GM10847 (cell line): ENCODE results near the gene DHRSX.

Source experiments
- POLR2A ChIP-seq: IDR thresholded peaks from 2 replicates; pipeline ENCODE4 v1.6.1; 2011; ENCODE audit not compliant: insufficient read length; ENCODE audit errors: extremely low read depth

DHRSX gene

DNA sequence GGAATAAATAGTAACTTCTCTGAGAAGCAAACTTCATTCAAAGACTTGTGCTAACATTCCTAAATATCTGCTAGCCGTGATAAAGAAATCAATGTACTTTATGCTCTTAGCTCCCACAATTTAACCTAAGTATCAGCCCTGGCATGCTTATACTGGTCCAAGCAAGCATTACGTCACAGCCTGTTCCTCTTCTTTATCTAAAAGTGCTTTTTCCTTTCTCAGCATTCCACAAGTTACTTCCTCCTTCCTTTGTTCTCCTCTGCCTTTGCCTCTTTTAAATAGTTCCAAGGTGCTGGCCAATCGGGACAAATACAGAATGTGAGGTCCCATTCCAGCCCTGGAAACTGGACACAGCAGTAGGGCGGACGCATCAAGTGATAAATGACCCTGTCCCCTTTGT lies 249.6 kb downstream of the DHRSX start:
- TF ChIP-seq POLR2A: no peak

DNA sequence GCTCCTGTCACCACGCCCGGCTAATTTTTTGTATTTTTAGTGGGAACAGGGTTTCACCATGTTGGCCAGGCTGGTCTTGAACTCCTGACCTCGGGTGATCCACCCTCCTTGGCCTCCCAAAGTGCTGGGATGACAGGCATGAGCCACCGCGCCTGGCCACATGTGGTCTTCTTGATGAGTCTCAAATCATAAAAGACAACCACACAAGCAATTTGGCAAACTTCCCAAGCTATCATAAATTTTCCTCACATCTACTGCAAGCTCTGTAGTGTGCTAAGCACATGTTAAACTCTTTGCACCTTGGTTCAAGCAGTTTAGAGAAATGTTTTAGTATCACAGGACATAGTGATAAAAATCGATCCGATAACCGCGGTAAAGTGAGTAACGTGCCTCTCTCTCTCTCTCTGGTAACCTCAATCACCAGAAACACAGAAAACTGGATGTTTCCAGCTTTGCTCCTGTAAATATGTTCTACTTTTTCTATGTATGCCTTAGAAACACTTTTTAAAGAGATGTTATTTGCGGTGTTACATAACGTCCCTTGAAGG lies 256.8 kb downstream of the DHRSX start:
- TF ChIP-seq POLR2A: no peak

DNA sequence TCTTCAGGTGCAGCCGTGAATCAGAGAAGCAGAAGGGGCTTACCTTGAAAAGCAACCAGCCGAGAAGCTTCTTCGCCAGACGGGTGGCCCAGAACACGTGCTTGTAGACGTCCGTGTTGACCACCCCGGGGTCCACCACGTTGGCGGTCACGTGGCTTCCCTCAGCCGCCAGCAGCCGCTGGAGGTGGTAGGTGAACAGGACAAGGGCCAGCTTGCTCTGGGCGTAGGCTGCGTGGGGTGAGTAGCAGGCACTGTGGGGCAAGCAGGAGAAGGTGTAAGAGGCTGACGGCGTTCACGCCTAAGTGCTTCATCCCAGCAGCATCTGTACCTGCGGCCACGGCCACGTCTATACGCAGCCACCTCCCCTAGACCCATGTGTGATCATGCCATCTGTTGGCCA lies 257.8 kb downstream of the DHRSX start:
- no peak for TF ChIP-seq POLR2A

DNA sequence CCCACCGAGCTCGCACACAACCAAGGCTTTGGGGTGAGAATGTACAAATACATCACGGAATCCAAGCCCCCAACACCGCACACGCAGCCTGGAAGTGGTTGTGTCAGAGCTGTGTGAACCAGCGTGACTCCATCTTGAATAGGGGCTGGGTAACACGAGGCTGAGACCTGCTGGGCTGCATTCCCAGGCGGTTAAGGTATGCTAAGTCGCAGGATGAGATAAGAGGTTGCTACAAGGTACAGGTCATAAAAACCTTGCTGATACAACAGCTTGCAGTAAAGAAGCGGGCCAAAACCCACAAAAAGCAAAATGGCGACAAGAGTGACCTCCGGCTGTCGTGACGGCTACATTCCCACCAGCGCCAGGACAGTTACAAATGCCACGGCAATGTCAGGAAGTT lies 258.4 kb downstream of the DHRSX start:
- no peak for TF ChIP-seq POLR2A

DNA sequence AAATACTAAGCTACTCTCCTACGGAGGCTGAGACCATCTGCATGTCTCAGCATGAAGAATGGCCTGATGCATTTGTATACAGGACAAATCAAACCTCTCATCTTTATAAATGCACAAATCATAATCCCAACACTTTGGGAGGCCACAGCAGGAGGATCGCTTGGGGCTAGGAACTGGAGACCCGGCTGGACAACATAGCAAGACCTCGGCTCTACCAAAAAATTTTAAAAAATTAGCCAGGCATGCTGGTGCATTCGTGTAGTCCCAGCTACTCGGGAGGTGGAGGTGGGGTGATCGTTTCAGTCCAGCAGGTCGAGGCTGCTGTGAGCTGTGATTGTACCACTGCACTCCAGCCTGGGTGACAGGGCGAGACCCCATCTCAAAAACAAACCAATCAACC lies 262.8 kb downstream of the DHRSX start:
- TF ChIP-seq POLR2A: no peak

DNA sequence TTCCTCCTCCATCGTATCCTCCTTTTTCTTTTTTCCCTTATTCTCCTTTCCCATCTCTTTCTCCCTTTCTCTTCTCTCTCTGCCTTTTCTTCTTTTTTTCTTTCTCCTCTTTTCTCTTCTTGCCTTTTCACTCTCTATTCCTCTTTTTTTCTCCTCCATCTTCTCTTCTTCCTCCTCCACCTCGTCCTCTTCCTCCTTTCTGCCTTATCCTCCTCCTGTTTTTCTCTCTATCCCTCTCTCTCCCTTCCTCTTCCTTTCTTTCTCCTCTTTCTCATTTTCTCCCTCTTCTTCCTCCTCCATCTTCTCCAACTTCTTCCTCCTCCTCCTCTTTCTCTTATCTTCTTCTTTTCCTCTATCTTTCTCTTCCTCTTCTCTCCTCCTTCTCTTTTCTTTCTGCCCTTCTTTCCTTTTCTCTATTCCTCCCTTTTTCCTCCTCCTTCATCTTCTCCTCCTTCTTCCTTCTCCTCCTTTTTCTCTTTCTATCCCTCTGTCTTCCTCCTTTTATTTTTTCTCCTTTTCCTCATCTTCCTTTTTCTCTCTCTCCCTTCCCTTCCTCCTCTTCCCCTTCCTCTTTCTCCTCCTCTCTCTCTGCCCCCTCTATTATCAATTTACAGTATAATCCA lies 269.1 kb downstream of the DHRSX start:
- TF ChIP-seq POLR2A: no peak

DNA sequence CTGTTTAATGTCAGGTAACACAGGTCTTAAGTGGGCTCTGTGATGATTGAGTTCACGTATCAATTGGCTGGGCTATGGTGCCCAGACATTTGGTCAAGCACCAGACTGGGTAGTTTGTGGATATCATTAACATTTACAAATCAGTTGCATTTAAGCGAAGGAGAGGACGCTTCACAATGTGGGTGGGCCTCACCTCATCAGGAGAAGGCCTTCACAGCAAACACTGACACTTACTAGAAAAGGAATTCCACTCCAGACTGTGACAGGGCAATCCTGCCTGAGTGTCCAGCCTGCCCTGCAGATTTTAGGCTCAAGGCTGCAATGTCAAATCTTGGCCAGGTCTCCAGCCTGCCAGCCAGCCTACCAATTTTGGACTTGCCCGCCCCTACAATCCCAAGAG lies 270.3 kb downstream of the DHRSX start:
- TF ChIP-seq POLR2A: no peak

DNA sequence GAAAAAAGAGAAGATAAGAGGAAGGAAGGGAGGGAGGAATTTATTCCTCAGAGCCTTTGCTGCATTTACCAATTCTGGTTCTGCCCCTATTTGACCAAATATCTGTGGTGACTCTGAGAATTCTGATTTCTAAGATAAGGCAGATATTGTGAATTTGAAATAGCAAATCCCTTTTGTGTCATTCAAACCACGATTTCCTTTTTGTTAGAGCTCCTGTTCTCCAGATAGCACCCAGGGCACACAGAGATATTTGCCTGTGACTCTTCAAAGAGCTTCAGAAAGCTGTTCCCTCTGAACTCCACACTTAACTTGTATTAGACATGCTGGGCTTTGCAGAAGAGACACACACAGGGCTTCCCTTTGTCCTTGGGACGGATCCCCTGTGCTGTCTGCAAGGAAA lies 272.2 kb downstream of the DHRSX start:
- no peak for TF ChIP-seq POLR2A

DNA sequence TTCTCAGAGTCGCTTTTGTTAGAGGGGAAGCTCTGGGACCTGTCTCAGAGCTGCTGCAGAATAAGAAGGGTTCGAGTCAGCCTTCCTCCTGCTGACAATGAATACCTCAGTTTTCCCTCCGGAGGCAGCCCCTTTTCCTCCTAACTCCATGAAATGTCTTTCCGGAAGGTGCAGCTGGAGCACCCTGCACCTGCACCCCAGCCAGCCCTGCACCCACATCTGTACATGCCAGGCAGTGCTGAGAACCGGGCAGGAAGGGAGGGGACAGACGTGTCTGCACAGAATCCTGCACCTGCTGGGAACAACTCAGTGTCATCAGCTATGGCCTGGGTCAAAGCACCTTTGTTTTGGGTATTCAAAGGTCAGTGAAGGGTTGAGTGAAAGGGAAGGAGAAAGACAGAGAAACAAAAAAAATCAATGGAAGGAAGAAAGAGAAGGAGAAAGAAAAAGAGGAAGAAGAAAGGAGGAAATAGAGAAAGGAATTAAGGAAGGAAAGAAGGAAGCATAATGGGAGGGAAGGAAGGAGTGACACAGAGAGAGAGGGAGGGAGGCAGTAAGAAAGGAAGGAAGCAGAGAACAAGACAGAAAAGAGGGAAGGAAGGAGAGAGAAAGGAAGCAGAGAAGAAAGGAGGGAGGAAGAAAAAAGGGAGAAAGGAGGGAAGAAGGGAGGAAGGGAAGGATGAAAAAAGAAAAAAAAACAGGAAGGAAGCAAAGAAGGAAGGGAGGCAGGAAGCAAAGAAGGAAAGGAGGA lies 273.7 kb downstream of the DHRSX start:
- TF ChIP-seq POLR2A: no peak

DNA sequence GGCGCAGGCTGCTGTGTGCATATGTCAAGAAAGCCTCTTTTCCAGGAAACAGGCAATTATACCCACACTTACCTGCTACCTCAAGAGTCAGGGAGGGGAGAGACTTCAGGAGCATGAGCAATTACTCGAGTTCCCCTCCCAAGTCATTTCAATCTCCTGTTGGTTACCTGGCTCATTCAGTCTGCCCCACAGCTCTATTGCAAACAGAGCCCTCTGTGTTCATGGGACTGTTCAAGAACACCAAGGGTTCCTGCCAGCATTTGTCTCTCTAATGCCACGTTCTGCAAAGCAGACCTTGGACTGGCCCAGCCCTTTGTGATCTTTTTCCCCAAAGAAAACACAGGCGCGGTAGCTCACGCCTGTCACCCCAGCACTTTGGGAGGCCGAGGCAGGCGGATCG lies 274.6 kb downstream of the DHRSX start:
- TF ChIP-seq POLR2A: no peak

DNA sequence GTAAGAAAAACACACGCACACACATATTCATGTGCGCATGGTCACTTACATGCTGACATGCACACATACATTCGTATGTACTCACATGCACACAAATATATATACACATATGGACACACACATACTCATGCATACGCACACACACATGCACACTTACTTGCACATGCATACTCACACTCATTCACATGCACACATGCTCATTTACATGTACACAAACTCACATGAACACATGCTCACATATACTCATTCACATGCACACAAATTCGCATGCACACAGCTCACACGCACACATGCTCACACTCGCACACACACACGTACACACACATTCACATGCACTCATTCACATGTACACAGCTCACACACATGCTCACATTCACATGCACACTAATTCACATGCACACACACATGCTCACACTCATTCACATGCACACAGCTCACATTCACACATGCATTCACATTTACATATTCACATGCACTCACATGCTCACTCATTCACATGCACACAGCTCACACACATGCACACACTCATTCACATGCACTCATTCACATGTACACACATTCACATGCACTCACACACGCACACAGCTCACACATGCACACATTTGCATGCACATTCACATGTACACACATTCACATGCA lies 276.1 kb downstream of the DHRSX start:
- no peak for TF ChIP-seq POLR2A

DNA sequence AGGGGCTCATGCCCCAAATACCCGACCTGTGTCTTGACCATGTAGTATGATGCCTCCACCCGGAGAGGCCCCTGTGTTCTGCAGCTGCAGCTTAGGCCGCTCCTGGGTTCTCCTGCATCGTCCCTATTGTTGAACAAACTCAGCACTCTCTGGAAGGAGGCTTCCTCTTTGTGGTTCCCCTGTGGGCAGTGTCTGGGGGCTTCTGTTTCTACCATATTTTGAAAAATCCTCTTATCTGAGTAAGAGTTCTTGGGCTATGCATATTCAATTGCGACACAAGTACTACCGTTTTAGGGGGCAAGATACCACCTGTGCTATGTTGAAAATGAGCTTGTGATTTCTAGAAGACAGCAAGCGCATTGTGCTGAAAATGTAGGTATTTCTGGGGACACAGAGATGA lies 276.6 kb downstream of the DHRSX start:
- no peak for TF ChIP-seq POLR2A

DNA sequence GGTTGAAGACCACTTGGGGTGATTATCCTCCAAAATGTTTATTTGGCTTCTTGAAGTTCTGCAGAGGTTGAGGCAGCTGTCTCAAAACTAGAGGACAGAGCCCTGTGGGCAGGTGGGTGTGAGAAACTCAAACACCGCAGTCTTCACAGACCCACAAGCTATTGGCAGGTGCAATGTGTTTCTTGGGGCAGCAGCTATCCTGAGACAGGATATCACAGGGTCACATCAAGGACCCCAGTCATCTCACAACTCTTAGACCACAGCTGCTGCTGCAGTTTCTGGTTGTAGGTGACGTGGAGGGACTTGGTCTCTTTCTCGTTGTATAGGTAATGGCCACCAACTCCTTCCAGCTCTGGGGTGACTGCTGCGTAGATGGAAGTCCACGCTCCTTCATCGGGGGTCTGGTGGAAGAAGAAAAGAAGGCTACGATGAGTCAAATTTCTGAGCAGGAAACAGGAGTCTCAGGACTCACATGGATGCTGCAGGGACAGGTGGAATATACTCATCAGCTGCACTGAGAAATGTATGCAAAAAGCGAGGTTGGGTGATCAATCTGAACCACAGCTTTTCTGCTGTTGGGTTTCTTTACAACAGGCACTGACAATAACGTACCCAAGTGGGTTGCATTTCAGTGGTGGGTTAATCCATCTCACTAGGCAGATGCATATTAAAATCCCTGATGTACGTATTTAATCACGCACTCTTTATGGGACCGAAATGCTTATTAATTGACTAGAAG lies 279.8 kb downstream of the DHRSX start:
- no peak for TF ChIP-seq POLR2A

DNA sequence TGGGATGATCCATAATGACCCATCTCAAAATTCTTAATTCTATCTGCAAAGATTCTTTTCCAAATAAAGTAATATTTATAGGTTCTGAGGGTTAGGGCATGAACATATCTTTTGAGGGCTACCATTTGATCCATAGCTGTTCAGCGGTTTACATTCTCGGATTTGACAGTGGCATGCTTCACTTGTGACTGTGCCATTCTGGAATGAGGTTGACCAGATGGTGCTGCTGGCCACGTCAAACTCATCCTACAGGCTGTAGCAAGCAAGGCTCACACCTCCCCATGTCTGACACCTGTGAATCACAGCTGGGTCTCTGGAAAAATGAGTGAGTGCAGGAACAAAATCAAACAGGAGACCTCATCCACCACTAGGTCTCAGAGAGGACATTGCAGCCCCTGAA lies 280.5 kb downstream of the DHRSX start:
- no peak for TF ChIP-seq POLR2A

DNA sequence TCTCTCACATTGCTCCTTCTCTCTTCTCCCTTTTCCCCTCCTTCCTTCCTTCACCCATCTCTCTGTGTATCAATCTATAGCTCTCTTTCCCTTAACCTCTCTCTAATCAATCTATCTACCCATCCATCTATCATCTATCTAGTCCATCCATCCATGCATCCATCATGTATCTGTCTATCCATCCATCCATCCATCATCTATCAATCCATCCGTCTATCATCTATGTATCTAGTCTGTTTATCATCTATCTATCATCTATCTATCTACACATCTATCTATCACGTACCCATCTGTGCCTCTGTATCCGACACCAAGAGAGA lies 307.5 kb downstream of the DHRSX start:
- TF ChIP-seq POLR2A: no peak
